ENCODE results near the gene SCCPDH. TPM values are rescaled to one million over a fixed set of nuclear protein-coding genes. Genes with fewer than 3 reads are reported as not detected.
A peak's percentile ranks its signal among the peaks of the same experiment; 100 is the strongest.

Gene SCCPDH
- total RNA-seq, 1 donor from 2014 or later, result 46.8 TPM

- DNase-seq, result peak; percentile 41
Observed at GRCh38 chr1:246786606-246787238, 62.5 kb downstream of the SCCPDH start.

- no peak for DNase-seq
Observed at GRCh38 chr1:246787781-246788513, 63.7 kb downstream of the SCCPDH start.

- peak; percentile 32 for DNase-seq
Observed at GRCh38 chr1:246788895-246789338, 64.7 kb downstream of the SCCPDH start.

GRCh38 chr1:246789454-246790339, 65.5 kb downstream of the SCCPDH start:
- peak; percentile 19 for DNase-seq

- DNase-seq, result no peak
Observed at GRCh38 chr1:246790364-246790763, 66.2 kb downstream of the SCCPDH start.

GRCh38 chr1:246790833-246791232, 66.6 kb downstream of the SCCPDH start:
- DNase-seq, result no peak

- DNase-seq, result no peak
Observed at GRCh38 chr1:246791303-246791918, 67.2 kb downstream of the SCCPDH start.

- no peak for DNase-seq
Observed at GRCh38 chr1:246792603-246793002, 68.4 kb downstream of the SCCPDH start.

GRCh38 chr1:246793356-246793896, 69.2 kb downstream of the SCCPDH start:
- DNase-seq, result no peak

- DNase-seq, result peak; percentile 71
Observed at GRCh38 chr1:246794048-246794827, 70.0 kb downstream of the SCCPDH start.

GRCh38 chr1:246794828-246795671, 70.8 kb downstream of the SCCPDH start:
- no peak for DNase-seq

- no peak for DNase-seq
Observed at GRCh38 chr1:246795906-246796694, 71.9 kb downstream of the SCCPDH start.

GRCh38 chr1:246797157-246797556, 72.9 kb downstream of the SCCPDH start:
- DNase-seq, result no peak

GRCh38 chr1:246797597-246797996, 73.4 kb downstream of the SCCPDH start:
- DNase-seq, result no peak

GRCh38 chr1:246798107-246798506, 73.9 kb downstream of the SCCPDH start:
- no peak for DNase-seq

GRCh38 chr1:246798606-246799496, 74.6 kb downstream of the SCCPDH start:
- DNase-seq, result peak; percentile 48

- no peak for DNase-seq
Observed at GRCh38 chr1:246800356-246800755, 76.1 kb downstream of the SCCPDH start.

- no peak for DNase-seq
Observed at GRCh38 chr1:246800756-246801155, 76.5 kb downstream of the SCCPDH start.

Measured in tongue (tissue), 2 donors.